Measurements from ENCODE around the gene TAF11L12.
"Not testable (repeated sequence)": the region's sequence is repeated elsewhere in the genome, so short reads cannot be mapped to it uniquely, and the experiment has no call there.

GRCh38 chr5:17655201-17655759 is 45.1 kb downstream of the TAF11L12 start:
- not testable (repeated sequence) for TF ChIP-seq CTCF, POLR2A (IDR thresholded peaks at IDR 0.05)

Measured in esophagus squamous epithelium (tissue), 4 donors.